ENCODE measurements around the gene F10.

GRCh38 chr13:113178070-113178895 lies 55.7 kb downstream of the F10 start:
- TF ChIP-seq ZNF274 (IDR thresholded peaks at IDR 0.05; ENCODE audit: low read depth, low read length), result no peak
- TF ChIP-seq SUZ12 (IDR thresholded peaks at IDR 0.05; ENCODE audit: extremely low read depth, insufficient read depth, insufficient read length), result no peak
- TF ChIP-seq YY1 (IDR thresholded peaks at IDR 0.05; ENCODE audit: insufficient read depth, insufficient read length), result no peak

Measured in NT2/D1 (cell line).